ENCODE results near the gene CUX1.

CUX1 gene

DNA sequence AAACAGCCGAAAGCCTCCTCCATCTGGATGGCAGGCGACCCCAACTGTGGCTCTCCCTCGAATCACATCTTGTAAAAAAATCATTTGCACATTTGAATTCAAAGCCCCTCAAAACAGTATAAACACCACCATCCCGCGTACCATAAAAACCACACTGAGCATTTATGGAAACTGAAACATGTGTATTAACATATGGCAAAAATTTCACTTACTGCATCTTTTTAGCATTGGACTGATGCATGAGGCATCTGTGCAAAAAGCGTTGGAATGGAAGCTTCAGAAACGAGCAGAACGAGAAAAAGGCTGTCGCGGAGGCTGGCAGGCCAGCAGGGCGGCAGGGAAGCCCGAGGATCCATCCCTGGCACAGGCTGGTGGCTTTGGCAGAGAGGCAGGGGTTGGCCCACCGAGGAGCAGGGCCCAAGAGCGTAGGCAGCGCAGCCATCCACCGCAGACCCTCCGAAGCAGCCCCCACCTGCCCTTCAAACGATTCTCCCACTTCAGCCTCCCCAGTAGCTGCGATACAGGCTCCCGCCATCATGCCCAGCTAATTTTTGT, 39.3 kb upstream of the CUX1 start:
- H3K4me3 ChIP-seq (ENCODE audit: low read depth, low read length), result no peak overlapping the region
- in situ Hi-C loops (cut with HindIII; ENCODE audit: low sequenced_read_pairs), result no loop called here
- TF ChIP-seq, protein P1, sequence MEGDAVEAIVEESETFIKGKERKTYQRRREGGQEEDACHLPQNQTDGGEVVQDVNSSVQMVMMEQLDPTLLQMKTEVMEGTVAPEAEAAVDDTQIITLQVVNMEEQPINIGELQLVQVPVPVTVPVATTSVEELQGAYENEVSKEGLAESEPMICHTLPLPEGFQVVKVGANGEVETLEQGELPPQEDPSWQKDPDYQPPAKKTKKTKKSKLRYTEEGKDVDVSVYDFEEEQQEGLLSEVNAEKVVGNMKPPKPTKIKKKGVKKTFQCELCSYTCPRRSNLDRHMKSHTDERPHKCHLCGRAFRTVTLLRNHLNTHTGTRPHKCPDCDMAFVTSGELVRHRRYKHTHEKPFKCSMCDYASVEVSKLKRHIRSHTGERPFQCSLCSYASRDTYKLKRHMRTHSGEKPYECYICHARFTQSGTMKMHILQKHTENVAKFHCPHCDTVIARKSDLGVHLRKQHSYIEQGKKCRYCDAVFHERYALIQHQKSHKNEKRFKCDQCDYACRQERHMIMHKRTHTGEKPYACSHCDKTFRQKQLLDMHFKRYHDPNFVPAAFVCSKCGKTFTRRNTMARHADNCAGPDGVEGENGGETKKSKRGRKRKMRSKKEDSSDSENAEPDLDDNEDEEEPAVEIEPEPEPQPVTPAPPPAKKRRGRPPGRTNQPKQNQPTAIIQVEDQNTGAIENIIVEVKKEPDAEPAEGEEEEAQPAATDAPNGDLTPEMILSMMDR (IDR thresholded peaks at IDR 0.05; ENCODE audit: low read depth, low read length), result no peak

DNA sequence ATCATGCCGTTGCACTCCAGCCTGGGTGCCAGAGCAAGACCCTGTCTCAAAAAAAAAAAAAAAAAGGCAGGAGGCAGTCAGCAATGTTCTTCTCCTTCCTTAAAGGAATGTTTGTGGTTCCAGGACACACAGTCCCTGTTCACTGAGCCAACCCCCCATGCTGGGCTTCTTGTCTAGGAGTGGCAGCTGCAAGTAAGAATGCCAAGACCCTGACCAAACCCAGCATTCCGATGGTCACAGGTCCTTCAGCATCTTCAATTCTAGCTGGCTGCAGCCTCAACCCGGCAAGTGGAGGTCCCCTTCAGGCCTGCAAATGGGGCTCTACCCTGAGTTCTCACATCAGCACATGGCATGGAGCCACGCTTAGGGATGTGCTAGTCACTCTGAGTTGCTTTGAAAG, 38.2 kb upstream of the CUX1 start:
- TF ChIP-seq, protein P1 (IDR thresholded peaks at IDR 0.05; ENCODE audit: low read depth, low read length), result no peak
- in situ Hi-C loops (cut with HindIII; ENCODE audit: low sequenced_read_pairs), result no loop called here
- DNase-seq (ENCODE audit: low read depth, low spot score), result no peak
- H3K4me3 ChIP-seq (ENCODE audit: low read depth, low read length), result no peak overlapping the region

More for the DNA sequence above, 39.3 kb upstream of the CUX1 start:
- no peak for DNase-seq (ENCODE audit: low read depth, low spot score)

DNA sequence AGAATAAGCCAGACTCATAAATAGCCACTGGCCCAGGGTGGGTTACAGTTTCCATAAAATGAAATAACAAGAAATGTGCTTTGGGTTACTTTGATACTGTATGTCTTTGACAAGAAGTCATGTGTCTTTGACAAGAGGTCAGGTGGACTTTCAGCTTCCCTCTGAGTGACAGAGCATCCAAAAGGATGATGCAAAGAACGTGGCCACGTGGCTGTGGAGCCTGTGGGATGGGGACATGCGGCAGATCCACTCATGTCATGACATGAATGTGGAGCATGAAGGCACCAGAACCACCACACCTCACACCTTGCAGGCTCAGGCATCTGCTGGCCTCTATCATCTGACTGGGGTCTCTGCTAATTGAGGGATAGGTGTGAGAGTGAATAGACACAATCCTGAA, 37.1 kb upstream of the CUX1 start:
- no peak for DNase-seq (ENCODE audit: low read depth, low spot score)
- TF ChIP-seq, protein P1 (IDR thresholded peaks at IDR 0.05; ENCODE audit: low read depth, low read length), result no peak
- H3K4me3 ChIP-seq (ENCODE audit: low read depth, low read length), result no peak overlapping the region
- in situ Hi-C loops (cut with HindIII; ENCODE audit: low sequenced_read_pairs), result no loop called here

DNA sequence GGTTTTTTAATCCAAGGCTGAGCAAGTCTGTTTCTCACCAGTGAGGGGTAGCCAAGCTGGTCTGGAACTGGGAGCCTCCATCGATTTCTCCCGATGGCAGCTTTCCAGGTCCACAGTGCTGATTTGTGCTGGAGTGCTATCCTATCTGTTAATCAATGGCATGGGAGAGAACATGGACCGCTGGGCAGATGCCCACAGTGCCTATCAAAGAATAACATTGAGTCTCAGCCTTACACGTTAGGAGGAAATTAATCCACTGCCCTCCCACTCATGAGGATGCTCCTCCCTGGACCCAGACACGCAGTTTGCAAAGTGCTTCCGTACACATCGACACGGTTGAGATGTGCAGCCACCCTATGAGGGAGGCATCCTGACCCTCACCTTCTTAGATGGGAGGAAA, 36.0 kb upstream of the CUX1 start:
- in situ Hi-C loops (cut with HindIII; ENCODE audit: low sequenced_read_pairs), result no loop called here
- no peak for DNase-seq (ENCODE audit: low read depth, low spot score)
- H3K4me3 ChIP-seq (ENCODE audit: low read depth, low read length), result no peak overlapping the region
- TF ChIP-seq, protein P1 (IDR thresholded peaks at IDR 0.05; ENCODE audit: low read depth, low read length), result no peak

DNA sequence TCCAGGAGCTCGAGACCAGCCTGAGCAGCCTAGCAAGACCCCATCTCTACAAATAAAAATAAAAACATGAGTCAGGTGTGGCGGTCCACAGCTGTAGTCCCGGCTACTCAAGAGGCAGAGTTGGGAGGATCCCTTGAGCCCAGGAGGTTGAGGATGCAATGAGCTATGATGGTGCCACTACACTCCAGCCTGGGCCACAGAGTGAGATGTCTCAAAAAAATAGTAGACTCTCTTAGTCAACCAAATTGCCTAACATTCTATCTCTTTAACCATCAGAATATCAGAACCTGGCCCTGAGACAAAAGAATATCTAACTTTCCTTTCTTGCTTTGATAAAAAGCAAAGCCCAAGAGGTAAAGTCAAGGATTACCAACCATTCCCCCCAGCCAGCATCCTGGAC, 35.0 kb upstream of the CUX1 start:
- TF ChIP-seq, protein P1 (IDR thresholded peaks at IDR 0.05; ENCODE audit: low read depth, low read length), result no peak
- no peak overlapping the region for H3K4me3 ChIP-seq (ENCODE audit: low read depth, low read length)
- no peak for DNase-seq (ENCODE audit: low read depth, low spot score)
- in situ Hi-C loops (cut with HindIII; ENCODE audit: low sequenced_read_pairs), result no loop called here

DNA sequence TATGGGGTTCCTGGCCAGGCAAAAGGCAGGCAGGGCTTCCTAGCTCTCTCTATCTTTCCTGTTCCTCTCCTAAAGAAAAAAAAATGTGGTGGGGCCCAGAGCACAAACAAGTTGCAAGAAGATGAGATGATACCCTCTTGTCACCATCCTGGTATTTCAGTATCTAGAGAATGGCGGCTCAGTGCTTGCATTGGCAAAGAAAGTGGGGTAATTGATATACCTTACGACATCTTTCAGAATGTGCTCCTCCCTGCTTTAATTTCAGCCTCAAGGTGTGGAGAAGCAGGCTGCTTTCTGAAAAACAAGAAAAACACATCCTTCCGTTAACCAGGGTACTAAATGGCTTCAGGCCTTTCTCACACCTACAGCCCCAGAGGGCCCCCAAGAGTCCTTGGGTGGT, 34.5 kb upstream of the CUX1 start:
- in situ Hi-C loops (cut with HindIII; ENCODE audit: low sequenced_read_pairs), result no loop called here

More for the DNA sequence above, 34.5 kb upstream of the CUX1 start:
- no peak for DNase-seq (ENCODE audit: low read depth, low spot score)
- TF ChIP-seq, protein P1 (IDR thresholded peaks at IDR 0.05; ENCODE audit: low read depth, low read length), result no peak
- H3K4me3 ChIP-seq (ENCODE audit: low read depth, low read length), result no peak overlapping the region
